GM12872 (cell line): ENCODE measurements around the gene SOD1.

Experiments used
- CTCF ChIP-seq: IDR thresholded peaks from 3 replicates; pipeline ENCODE4 v1.5.1; 2011; ENCODE audit warnings: low read depth, mild to moderate bottlenecking, low read length, moderate library complexity; ENCODE audit not compliant: insufficient read depth

The SOD1 gene

GRCh38 chr21:31644643-31645042, 14.8 kb upstream of the SOD1 start:
- no peak for TF ChIP-seq CTCF

DNA sequence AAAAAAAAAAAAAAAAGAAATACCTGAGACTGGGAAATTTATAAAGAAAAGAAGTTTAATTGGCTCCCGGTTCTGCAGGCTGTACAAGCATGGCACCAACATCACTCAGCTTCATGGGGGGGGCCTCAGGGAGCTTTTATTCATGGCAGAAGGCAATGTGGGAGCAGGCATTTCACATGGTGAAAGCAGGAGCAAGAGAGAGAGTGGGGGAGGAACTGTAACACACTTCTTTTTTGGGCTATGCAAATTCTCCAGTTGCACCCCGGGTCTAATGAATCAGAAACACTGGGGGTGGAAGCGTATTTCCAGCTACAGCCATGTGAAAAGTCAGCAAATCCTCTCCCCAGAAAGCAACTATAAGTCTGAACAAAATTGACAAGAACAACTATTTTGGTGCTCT, 11.8 kb upstream of the SOD1 start:
- TF ChIP-seq CTCF: no peak

GRCh38 chr21:31650930-31651329, 8.6 kb upstream of the SOD1 start:
- no peak for TF ChIP-seq CTCF

- TF ChIP-seq CTCF: no peak
These were observed 5.2 kb upstream of the SOD1 start for GRCh38 chr21:31654340-31654739.

GRCh38 chr21:31656199-31657095, 3.0 kb upstream of the SOD1 start:
- no peak for TF ChIP-seq CTCF

DNA sequence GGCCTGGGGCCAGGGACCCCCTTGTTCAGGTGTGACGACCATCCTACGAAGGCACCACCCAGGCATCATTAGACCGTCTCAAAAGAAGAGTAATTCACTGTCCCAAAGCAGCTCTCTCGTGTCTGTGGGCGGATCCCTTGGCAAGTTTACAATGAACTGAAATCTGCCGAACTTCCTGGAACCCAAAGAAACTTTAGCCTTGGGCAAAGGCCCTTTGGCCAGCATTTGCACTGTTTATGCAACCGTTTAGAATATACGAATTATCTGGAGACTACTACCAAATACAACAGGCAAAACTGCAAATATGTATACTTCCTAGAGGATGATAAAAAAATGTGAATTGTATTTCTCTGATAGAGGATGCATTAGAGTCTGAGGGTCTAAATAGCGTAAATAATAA, 1.4 kb upstream of the SOD1 start:
- TF ChIP-seq CTCF: no peak

DNA sequence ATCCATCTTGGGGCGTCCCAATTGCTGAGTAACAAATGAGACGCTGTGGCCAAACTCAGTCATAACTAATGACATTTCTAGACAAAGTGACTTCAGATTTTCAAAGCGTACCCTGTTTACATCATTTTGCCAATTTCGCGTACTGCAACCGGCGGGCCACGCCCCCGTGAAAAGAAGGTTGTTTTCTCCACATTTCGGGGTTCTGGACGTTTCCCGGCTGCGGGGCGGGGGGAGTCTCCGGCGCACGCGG, 282 bp upstream of the SOD1 start:
- TF ChIP-seq CTCF: no peak
